Measurements from ENCODE around the gene CAMTA1. TPM values are rescaled to one million over a fixed set of nuclear protein-coding genes. Genes with fewer than 3 reads are reported as not detected.

CAMTA1 gene
- polyA plus RNA-seq, 1 of the 3 experiments (the other 2 are of a cell fraction): 63.1 TPM

DNA sequence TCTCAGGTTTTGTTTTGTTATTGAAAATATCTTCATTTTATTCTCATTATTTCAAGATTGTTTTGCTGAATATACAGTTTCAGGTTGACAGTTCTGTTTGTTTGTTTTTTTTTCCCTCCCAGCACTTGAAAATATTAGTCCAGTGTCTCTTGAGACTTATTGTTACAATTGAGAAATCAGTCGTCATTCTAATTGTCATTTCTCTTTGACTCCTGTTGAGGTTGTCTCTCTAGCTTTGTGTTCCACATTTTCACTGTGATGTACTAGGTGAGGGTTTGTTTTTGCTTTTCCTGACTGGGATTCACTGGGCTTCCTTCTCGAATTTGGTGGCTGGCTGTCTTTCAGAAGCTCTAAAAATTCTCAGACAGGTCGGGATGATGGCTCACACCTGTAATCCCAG is 542.6 kb downstream of the CAMTA1 start (continued):
- TF ChIP-seq, protein P1, sequence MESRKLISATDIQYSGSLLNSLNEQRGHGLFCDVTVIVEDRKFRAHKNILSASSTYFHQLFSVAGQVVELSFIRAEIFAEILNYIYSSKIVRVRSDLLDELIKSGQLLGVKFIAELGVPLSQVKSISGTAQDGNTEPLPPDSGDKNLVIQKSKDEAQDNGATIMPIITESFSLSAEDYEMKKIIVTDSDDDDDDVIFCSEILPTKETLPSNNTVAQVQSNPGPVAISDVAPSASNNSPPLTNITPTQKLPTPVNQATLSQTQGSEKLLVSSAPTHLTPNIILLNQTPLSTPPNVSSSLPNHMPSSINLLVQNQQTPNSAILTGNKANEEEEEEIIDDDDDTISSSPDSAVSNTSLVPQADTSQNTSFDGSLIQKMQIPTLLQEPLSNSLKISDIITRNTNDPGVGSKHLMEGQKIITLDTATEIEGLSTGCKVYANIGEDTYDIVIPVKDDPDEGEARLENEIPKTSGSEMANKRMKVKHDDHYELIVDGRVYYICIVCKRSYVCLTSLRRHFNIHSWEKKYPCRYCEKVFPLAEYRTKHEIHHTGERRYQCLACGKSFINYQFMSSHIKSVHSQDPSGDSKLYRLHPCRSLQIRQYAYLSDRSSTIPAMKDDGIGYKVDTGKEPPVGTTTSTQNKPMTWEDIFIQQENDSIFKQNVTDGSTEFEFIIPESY (IDR thresholded peaks at IDR 0.05; ENCODE audit: borderline replicate concordance, low read depth): no peak
- TF ChIP-seq NFIC (IDR thresholded peaks at IDR 0.05; ENCODE audit: borderline replicate concordance) (no peak), MXI1 (IDR thresholded peaks at IDR 0.05; ENCODE audit: low read depth, low read length) (no peak), YY1 (IDR thresholded peaks at IDR 0.05; ENCODE audit: low read depth) (no peak), ELF1 (IDR thresholded peaks at IDR 0.05) (no peak), RXRA (IDR thresholded peaks at IDR 0.05; ENCODE audit: borderline replicate concordance, low read depth) (no peak), TCF12 (IDR thresholded peaks at IDR 0.05) (no peak)
- TF ChIP-seq, protein P2, sequence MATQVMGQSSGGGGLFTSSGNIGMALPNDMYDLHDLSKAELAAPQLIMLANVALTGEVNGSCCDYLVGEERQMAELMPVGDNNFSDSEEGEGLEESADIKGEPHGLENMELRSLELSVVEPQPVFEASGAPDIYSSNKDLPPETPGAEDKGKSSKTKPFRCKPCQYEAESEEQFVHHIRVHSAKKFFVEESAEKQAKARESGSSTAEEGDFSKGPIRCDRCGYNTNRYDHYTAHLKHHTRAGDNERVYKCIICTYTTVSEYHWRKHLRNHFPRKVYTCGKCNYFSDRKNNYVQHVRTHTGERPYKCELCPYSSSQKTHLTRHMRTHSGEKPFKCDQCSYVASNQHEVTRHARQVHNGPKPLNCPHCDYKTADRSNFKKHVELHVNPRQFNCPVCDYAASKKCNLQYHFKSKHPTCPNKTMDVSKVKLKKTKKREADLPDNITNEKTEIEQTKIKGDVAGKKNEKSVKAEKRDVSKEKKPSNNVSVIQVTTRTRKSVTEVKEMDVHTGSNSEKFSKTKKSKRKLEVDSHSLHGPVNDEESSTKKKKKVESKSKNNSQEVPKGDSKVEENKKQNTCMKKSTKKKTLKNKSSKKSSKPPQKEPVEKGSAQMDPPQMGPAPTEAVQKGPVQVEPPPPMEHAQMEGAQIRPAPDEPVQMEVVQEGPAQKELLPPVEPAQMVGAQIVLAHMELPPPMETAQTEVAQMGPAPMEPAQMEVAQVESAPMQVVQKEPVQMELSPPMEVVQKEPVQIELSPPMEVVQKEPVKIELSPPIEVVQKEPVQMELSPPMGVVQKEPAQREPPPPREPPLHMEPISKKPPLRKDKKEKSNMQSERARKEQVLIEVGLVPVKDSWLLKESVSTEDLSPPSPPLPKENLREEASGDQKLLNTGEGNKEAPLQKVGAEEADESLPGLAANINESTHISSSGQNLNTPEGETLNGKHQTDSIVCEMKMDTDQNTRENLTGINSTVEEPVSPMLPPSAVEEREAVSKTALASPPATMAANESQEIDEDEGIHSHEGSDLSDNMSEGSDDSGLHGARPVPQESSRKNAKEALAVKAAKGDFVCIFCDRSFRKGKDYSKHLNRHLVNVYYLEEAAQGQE (IDR thresholded peaks at IDR 0.05; ENCODE audit: low read depth, low read length): no peak

DNA sequence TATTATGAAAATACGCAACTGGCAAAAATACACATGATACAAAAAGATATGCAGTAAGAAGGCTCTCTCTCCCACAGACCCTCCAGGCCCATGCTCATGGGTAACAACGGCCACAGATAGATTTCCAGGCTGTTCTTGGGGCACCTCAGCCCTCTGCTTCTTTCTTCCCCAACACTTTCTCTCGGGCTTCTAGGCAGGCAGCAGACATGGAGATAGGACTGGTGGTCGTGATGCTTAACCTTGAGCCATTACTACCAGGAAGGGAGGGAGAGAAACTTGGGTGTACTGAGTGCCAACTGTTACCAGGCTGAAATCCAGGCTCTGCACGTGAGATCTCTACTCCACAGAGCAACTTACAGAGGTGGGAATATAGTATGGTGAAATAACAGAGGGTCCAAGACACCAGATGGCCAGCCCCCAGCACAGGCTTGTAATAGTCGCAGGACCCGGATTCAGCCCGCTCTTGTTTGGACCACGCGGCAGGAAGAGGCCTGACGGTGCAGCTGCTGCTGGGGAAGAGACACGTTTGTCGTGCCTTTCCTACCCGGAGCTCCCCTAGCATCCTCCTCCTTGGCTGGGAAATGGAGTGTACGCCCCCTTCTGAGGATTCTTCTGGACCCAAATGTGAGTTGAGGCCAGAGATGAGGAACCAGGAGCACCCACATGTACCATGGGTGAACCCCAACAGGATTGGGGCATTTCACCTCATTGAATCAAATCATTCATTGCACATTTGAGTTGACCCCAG is 544.8 kb downstream of the CAMTA1 start:
- Histone ChIP-seq H2AFZ (ENCODE audit: low read depth) (no peak overlapping the region), H3K9me2 (no peaks in the 10 kb centered on the region), H3K9me3 (no peaks in the 10 kb centered on the region), H3F3A (replicated peaks; ENCODE audit: insufficient read depth) (no peaks in the 10 kb centered on the region), H3K27me3 (ENCODE audit: insufficient read depth) (no peaks in the 10 kb centered on the region), H3K9ac (no peak overlapping the region), H3K27ac (ENCODE audit: low read depth in 2 of 2, low read length in 1 of 2) (no peak overlapping the region), H3K4me3 (ENCODE audit: low read depth in 2 of 2, low read length in 1 of 2) (no peak overlapping the region), H3K79me2 (ENCODE audit: insufficient read depth) (no peaks in the 10 kb centered on the region), H4K20me1 (ENCODE audit: insufficient read depth) (no peaks in the 10 kb centered on the region), H3K4me2 (no peak overlapping the region), H3K36me3 (replicated peaks in 1 of 2; ENCODE audit: control insufficient read depth in 1 of 2, insufficient read depth in 2 of 2, low read length in 1 of 2) (no peaks in the 10 kb centered on the region), H3K4me1 (ENCODE audit: control insufficient read depth in 1 of 2, insufficient read depth in 2 of 2, low read depth in 1 of 2, low read length in 1 of 2) (peaks cover 9 to 20% of the 10 kb centered on the region in 2 experiments; a peak in 3 of 4 replicates)
- WGBS (ENCODE audit: low lambda C conversion rate): 74% methylated on average over 14 of the region's 15 CpGs
- POLR2A ChIA-PET: no interaction called here
- no peak for DNase-seq
- CTCF ChIA-PET: no interaction called here
- TF ChIP-seq RFX5 (IDR thresholded peaks at IDR 0.05; ENCODE audit: low read length): no peak
- TF ChIP-seq FOXJ3 (CRISPR knock-in tag; IDR thresholded peaks at IDR 0.05): no peak
- TF ChIP-seq, protein P3, sequence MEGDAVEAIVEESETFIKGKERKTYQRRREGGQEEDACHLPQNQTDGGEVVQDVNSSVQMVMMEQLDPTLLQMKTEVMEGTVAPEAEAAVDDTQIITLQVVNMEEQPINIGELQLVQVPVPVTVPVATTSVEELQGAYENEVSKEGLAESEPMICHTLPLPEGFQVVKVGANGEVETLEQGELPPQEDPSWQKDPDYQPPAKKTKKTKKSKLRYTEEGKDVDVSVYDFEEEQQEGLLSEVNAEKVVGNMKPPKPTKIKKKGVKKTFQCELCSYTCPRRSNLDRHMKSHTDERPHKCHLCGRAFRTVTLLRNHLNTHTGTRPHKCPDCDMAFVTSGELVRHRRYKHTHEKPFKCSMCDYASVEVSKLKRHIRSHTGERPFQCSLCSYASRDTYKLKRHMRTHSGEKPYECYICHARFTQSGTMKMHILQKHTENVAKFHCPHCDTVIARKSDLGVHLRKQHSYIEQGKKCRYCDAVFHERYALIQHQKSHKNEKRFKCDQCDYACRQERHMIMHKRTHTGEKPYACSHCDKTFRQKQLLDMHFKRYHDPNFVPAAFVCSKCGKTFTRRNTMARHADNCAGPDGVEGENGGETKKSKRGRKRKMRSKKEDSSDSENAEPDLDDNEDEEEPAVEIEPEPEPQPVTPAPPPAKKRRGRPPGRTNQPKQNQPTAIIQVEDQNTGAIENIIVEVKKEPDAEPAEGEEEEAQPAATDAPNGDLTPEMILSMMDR (IDR thresholded peaks at IDR 0.05): no peak
- no peak for TF ChIP-seq GABPA (IDR thresholded peaks at IDR 0.05; ENCODE audit: low read depth)
- no peak for TF ChIP-seq ELF1 (IDR thresholded peaks at IDR 0.05)
- TF ChIP-seq NRF1 (IDR thresholded peaks at IDR 0.05; ENCODE audit: low read depth, low read length): no peak
- no peak for TF ChIP-seq RXRA (IDR thresholded peaks at IDR 0.05; ENCODE audit: borderline replicate concordance, low read depth)
- no peak for TF ChIP-seq MEF2A (IDR thresholded peaks at IDR 0.05; ENCODE audit: borderline replicate concordance, low read depth)
- TF ChIP-seq GATA2 (CRISPR knock-in tag; IDR thresholded peaks at IDR 0.05): no peak
- TF ChIP-seq FOSL2 (IDR thresholded peaks at IDR 0.05; ENCODE audit: borderline replicate concordance, low read depth): no peak
- TF ChIP-seq, protein P4, sequence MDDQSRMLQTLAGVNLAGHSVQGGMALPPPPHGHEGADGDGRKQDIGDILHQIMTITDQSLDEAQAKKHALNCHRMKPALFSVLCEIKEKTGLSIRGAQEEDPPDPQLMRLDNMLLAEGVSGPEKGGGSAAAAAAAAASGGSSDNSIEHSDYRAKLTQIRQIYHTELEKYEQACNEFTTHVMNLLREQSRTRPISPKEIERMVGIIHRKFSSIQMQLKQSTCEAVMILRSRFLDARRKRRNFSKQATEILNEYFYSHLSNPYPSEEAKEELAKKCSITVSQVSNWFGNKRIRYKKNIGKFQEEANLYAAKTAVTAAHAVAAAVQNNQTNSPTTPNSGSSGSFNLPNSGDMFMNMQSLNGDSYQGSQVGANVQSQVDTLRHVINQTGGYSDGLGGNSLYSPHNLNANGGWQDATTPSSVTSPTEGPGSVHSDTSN (IDR thresholded peaks at IDR 0.05): no peak
- TF ChIP-seq CHD2 (IDR thresholded peaks at IDR 0.05; ENCODE audit: low read length, partially characterized antibody): no peak
- TF ChIP-seq, protein P5, sequence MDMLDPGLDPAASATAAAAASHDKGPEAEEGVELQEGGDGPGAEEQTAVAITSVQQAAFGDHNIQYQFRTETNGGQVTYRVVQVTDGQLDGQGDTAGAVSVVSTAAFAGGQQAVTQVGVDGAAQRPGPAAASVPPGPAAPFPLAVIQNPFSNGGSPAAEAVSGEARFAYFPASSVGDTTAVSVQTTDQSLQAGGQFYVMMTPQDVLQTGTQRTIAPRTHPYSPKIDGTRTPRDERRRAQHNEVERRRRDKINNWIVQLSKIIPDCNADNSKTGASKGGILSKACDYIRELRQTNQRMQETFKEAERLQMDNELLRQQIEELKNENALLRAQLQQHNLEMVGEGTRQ (IDR thresholded peaks at IDR 0.05; ENCODE audit: borderline replicate concordance, low read depth, low read length): no peak
- no peak for TF ChIP-seq POLR2AphosphoS5 (IDR thresholded peaks at IDR 0.05; ENCODE audit: low read depth, low read length)
